SIG-M5 treated with dmso at 0.1 percent for 504 hours (cell line): Measurements from ENCODE around the gene MLLT10.
"Not testable (repeated sequence)": the region's sequence is repeated elsewhere in the genome, so short reads cannot be mapped to it uniquely, and the experiment has no call there.

Experiments used
- DNase-seq: peaks from one replicate; lab custom pipeline; 2025; ENCODE audit not compliant: unreplicated experiment; lab: John Stamatoyannopoulos, UW

Gene MLLT10

DNA sequence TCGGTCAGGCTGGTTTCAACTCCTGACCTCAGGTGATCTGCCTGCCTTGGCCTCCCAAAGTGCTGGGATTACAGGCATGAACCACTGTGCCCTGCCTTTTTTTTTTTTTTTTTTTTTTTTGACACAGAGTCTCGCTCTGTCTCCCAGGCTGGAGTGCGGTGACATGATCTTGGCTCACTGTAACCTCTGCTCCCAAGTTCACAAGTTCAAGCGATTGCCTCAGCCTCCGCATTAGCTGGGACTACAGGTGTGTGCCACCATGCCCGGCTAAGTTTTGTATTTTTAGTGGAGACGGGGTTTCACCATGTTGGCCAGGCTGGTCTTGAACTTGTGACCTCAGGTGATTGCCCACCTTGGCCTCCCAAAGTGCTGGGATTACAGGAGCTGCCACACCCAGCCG, 94.6 kb downstream of the MLLT10 start:
- DNase-seq, result not testable (repeated sequence)

- no peak for DNase-seq
Observed at GRCh38 chr10:21634599-21635365, 100.8 kb downstream of the MLLT10 start.

- no peak for DNase-seq
Observed at GRCh38 chr10:21637795-21638194, 103.8 kb downstream of the MLLT10 start.

DNA sequence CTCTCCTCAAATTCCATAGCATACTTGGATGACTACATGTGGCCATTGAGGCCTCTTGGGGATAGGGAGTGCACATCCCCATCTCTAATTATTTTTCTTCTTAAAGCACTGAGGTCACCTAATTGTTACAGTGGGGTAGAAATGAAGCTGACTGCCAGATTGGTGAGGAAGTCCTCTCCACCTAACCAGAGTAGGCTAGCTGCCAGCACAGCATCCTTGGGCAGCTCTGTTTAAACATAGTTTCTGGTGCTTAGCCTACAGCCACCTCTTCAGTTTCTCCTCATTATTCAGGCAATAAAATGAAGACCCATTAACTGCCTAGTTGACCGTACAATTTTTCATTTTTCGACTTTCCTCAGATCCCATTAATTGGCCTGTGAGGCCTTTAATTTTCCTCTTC, 104.6 kb downstream of the MLLT10 start:
- DNase-seq, result no peak

DNA sequence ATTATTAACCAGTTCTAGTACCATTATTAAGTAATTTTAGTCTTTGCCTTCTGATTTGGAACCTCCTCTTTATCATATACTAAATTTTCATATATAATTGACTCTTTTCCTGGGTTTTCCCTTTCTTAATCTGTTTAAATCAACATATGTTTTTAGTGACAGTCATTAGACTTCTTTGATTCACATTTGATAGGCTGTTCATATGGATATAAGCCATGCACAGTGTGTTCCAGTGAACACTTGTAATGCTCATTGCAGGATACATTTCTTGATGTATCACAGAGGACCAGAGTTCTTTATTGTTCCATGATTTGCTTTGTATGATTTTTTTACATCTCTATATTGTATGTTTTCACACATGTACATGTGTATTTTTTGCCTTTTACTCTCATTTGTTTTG, 114.0 kb downstream of the MLLT10 start:
- DNase-seq, result no peak

DNA sequence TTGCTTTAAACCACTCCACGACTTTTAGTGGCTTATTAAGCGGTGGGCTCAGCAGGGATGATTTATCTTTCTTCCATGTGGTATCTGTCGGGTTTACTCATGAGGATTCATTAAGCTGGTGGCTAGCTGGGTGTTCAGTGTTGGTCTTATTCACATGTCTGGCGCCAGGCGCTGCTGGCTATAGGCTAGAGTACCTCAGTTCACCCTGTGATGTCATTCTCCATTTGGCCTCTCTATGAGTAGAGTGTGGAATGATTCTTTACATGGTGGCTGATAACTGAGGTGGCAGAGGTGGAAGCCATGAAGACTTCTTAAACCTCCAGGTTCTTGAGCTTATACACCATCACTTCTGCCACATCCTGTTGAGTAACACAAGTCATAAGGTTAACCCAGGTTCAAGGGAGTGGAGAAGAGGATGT, 115.4 kb downstream of the MLLT10 start:
- DNase-seq, result no peak

- no peak for DNase-seq
Observed at GRCh38 chr10:21650353-21650752, 116.3 kb downstream of the MLLT10 start.

GRCh38 chr10:21655236-21655635, 121.2 kb downstream of the MLLT10 start:
- DNase-seq, result no peak

DNA sequence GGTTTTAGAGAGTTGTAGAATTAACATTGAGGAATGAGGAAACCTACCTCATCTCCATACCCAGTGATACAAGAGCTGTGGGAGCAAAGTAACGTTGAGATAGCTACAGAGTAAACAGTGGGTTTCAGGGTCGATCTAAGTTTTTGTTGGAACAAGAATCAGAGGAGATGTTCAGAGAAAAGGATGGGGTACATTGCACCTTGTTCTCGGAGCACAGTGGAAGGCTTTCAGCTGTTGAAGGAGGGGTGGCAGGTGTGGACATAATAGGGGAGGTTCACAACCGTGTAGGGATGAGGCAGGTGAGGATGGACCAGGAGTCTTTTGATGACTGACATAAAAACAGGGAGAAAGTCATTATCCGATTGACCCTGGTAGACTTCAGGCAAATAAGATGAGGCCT, 121.7 kb downstream of the MLLT10 start:
- no peak for DNase-seq

- no peak for DNase-seq
Observed at GRCh38 chr10:21661087-21661486, 127.1 kb downstream of the MLLT10 start.

DNA sequence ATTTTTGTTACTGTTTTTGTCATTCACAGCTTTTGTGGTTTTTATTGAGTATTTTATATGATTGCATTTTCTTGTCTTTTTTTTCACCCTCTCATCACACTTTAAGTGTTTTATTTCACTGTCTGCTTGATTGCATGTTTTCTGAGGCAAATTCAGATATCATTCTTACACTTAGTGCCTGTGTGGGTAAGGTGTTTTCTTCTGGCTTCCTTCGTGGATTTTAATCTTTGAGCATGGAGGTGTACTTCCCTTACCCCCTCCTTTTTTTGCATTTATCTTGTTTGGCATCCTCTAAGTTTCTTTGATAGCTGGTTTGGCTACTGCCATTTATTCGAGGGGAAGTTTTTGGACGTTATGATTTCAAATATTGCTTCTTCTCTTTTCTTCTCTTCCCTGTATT, 127.9 kb downstream of the MLLT10 start:
- no peak for DNase-seq

GRCh38 chr10:21662635-21663034, 128.6 kb downstream of the MLLT10 start:
- no peak for DNase-seq

- no peak for DNase-seq
Observed at GRCh38 chr10:21668831-21669230, 134.8 kb downstream of the MLLT10 start.

DNA sequence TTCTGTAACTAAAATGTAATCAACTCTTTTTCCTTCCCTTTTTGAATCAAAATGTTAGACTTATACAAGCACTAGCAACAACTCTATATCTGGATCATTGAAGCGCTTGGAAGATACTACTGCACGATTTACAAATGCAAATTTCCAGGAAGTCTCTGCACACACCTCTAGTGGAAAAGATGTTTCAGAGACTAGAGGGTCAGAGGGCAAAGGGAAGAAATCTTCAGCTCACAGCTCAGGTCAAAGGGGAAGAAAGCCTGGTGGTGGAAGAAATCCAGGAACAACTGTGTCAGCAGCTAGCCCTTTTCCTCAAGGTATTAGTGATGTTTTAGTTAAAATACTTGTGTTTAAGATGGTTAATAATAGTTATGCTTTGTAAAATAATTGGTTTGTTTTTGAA, 136.4 kb downstream of the MLLT10 start:
- DNase-seq, result no peak

DNA sequence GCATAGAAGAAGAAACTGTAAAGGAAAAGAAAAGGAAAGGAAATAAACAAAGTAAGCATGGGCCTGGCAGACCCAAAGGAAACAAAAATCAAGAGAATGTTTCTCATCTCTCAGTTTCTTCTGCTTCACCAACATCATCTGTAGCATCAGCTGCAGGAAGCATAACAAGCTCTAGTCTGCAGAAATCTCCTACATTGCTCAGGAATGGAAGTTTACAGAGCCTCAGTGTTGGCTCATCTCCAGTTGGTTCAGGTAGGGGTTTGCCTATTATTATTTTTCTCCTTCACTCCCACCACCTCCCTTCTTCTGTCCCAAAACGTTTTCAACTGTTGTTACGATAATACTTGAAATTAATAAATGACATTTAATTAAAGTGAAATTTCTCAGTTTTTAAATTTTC, 139.6 kb downstream of the MLLT10 start:
- DNase-seq, result no peak

DNA sequence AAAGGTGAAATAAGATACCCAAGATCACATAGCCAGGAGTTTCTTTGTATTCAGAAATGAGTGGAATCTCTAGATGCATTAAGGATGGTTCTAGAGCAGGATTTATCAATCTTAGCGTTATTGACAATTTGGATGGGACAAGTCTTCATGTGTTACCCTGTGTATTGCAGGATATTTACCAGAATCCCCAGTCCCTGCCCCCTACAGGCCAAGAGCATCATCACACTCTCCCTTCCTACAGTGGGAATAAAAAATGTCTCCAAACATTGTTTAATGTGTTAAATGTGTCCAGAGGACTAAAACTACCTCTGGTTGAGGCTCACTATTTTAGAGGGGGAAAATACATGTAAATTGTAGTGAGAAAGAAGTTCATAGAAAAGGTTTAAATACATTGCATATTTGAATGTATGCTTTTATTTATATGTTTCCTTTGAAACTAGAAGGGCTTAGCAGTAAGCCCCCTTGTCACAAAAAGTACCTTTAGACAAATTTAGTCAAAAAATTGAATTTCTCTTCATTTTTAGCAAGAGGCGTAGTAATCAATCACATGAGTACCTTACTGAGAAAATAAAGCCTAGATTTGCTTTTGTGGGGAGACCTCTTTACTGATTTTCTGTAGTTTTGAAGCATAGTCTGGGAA, 141.2 kb downstream of the MLLT10 start:
- DNase-seq, result peak; percentile 8

- DNase-seq, result no peak
Observed at GRCh38 chr10:21677551-21677950, 143.5 kb downstream of the MLLT10 start.

- no peak for DNase-seq
Observed at GRCh38 chr10:21681156-21681555, 147.1 kb downstream of the MLLT10 start.

DNA sequence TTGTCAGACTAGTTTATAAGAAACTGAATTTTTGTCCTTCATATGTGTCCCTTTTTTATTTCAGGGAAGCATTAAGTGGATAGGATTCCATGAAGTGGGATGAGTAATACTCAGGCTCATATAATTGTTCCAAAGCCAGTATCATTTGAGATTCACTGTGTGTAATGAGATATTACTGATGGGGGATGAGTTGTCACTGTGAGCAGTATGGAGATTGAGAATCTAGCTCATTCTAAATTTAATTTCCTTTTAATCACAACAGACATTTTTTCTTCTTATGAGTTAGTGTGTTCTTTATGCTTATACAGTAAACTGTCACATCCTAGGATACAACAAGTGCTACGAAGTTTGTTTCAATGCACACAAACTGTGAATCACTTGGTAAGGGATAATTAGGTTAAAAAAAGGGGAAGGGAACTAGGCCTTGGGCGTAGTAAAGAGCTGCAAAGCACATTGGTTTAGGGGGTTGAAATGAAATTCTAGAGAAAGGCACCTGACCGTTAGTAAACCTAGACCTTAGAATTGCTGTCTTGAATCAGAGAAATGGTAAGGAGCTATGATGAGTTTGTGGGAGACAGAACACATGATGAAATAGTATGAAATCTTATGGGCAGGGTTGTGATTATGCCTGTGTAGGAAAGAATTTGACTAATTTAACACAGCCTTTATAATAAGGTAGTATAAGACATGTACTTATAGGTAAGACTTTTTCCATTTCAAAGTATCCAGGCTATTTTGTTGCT, 153.4 kb downstream of the MLLT10 start:
- no peak for DNase-seq

- no peak for DNase-seq
Observed at GRCh38 chr10:21688009-21688332, 153.9 kb downstream of the MLLT10 start.

DNA sequence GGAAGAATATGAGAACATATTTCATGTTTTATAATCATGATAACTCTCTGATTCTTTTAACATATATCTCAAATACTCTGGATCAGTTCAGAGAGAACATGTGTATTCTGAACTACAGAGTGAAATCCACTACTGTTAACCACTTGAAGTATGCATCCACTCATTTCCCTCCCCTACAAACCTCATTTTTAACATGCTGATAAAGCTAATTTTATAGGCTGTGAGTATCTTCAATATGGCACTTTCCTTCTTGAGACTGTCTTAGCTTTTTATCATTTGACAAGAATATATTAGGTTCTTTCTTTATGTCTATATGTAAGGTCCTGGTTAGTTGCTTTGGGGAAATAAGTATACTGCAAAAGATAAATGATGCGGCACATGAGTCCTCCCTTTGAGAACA, 154.8 kb downstream of the MLLT10 start:
- no peak for DNase-seq

DNA sequence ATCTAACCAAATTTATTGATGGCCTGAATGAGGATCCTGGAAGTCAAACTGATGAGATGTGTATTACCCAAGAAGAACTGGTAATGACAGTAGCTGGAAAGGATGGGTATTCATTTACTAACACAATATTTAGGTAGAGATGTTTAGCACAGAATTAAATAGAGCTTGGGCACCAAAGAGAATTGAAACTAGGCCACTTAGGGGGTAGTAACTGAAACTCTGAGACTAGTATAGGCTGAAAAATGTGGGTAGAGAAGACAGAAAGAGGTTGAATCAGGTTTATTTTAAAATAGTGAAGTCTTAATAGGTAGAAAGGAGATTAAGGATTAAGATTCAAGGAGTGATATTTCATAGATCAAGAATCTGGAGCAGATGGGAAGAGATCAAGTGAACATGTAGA, 155.8 kb downstream of the MLLT10 start:
- DNase-seq, result no peak
